K562 (cell line): ENCODE results near the gene GRAMD2A. TPM values are rescaled to one million over a fixed set of nuclear protein-coding genes. Genes with fewer than 3 reads are reported as not detected.

ENCODE experiments used
- CBFB ChIP-seq: sonication (generic); formaldehyde crosslinking; IDR thresholded peaks from 2 replicates; pipeline ENCODE4 v1.4.0; 2020; ENCODE audit warnings: mild to moderate bottlenecking, missing genetic modification reagents
- CHD7 ChIP-seq: fragments of 200-600 bp; sonication (generic); IDR thresholded peaks from one replicate; pipeline ENCODE4 v1.6.1; 2012; ENCODE audit warnings: mild to moderate bottlenecking, low read depth, low read length, inconsistent platforms
- PRDM10 ChIP-seq: fragments of 450-650 bp; IDR thresholded peaks from 2 replicates; pipeline ENCODE4 v1.6.1; 2018; ENCODE audit not compliant: partially characterized antibody
- SRSF1 ChIP-seq: fragments of 200-400 bp; formaldehyde crosslinking; IDR thresholded peaks from 2 replicates; pipeline ENCODE4 v1.6.1; 2017; ENCODE audit warnings: mild to moderate bottlenecking, low read depth, low read length, moderate library complexity
- polyA plus RNA-seq, 8 experiments: library from polyadenylated mRNA; depleted of rRNA in 4 of 8; stranded (reverse) in 5 of 8; unstranded in 3 of 8; fragments of >200 nt; fragmentation: Nextera tagmentation in 2 of 8; fragmentation: Illumina TruSeq in 1 of 8; extraction: Ambion mirVana in 2 of 8; extraction: Trizol in 1 of 8; gene quantifications; 2 replicates each; pipeline versions ENCODE4 v1.2.1 to v1.2.3, GENCODE V29; 2011 to 2014; ENCODE audit warnings: inconsistent platforms in 1 of 8, missing spikeins in 1 of 8
- total RNA-seq, 7 experiments: library from RNA; depleted of rRNA in 6 of 7; stranded (reverse); fragments of >200 nt in 6 of 7; fragmentation: Illumina TruSeq in 2 of 7; extraction: Trizol in 2 of 7; gene quantifications; 2 replicates each; pipeline versions ENCODE4 v1.2.1 to v1.2.3, GENCODE V29; 2011 to 2021; ENCODE audit warnings: low replicate concordance in 1 of 7

GRAMD2A gene
- total and polyA plus RNA-seq, 9 of the 15 experiments (the other 6 are each of a cell fraction or from before 2014, with no cell fraction given) = 0.08 to 0.22 TPM; not detected in 7

GRCh38 chr15:72192416-72192815, 5.2 kb downstream of the GRAMD2A start (continued):
- TF ChIP-seq CHD7 = no peak
- TF ChIP-seq PRDM10 = no peak
- TF ChIP-seq CBFB (CRISPR knock-in tag) = no peak
- no peak for TF ChIP-seq SRSF1
